Uterus (tissue), 2 donors: ENCODE data around the gene IZUMO2.

Experiments
- POLR2A ChIP-seq, 2 donors: fragments of 450-650 bp; IDR thresholded peaks; one replicate each; pipeline ENCODE4 v1.6.1; 2016; ENCODE audit warnings: antibody characterized with exemption in 2 of 2, mild to moderate bottlenecking in 1 of 2, moderate library complexity in 1 of 2
- TF ChIP-seq, protein P1 (sequence below), 4 experiments: fragments of 200-600 bp in 2 of 4; fragments of 450-650 bp in 2 of 4; sonication (generic) in 2 of 4; IDR thresholded peaks; one replicate each; pipeline ENCODE4 v1.5.1; 2016 to 2019; ENCODE audit warnings: antibody characterized with exemption in 4 of 4, mild to moderate bottlenecking in 2 of 4, moderate library complexity in 1 of 4

DNA sequence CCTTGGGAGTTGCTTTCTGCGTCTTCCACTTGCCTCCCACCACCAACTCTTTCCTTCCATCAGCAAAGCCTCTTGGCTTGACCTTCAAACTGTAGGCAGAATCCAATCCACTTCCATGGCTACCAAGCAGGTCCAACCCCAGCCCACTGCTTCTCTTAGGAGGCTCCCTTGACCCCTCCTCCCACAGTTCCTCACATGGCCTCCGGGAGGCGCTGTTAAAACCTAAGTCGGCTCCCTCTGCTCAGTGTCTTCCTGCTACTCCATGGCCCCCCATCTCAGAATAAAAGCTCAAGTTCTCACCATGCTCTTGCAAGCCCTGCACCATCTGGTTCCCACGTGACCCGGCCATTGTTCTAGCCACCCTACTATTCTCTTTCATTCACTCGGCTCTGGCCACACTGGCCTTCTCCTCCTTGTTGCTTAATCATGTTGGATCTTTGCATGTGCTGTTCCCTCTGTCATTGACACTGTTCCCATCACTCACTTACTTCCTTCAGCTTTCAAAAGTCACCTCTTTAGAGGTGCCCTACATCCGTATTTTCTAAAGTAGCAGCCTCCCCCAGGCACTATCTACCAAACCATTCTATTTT is 7.5 kb downstream of the IZUMO2 start:
- TF ChIP-seq POLR2A (IDR thresholded peaks at IDR 0.05): no peak
- TF ChIP-seq, protein P1, sequence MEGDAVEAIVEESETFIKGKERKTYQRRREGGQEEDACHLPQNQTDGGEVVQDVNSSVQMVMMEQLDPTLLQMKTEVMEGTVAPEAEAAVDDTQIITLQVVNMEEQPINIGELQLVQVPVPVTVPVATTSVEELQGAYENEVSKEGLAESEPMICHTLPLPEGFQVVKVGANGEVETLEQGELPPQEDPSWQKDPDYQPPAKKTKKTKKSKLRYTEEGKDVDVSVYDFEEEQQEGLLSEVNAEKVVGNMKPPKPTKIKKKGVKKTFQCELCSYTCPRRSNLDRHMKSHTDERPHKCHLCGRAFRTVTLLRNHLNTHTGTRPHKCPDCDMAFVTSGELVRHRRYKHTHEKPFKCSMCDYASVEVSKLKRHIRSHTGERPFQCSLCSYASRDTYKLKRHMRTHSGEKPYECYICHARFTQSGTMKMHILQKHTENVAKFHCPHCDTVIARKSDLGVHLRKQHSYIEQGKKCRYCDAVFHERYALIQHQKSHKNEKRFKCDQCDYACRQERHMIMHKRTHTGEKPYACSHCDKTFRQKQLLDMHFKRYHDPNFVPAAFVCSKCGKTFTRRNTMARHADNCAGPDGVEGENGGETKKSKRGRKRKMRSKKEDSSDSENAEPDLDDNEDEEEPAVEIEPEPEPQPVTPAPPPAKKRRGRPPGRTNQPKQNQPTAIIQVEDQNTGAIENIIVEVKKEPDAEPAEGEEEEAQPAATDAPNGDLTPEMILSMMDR (IDR thresholded peaks at IDR 0.05): no peak
